Common myeloid progenitor, CD34-positive (primary cell): ENCODE results near the gene HES5.

Experiments used
- CTCF ChIA-PET: fragments of 350-600 bp; sonication (Branson Sonifier 250); formaldehyde crosslinking; loops from one replicate; lab custom pipeline; 2021; ENCODE audit warnings: antibody characterized with exemption; lab: Charles Lee
- POLR2A ChIA-PET: fragments of 350-600 bp; sonication (Branson Sonifier 250); formaldehyde crosslinking; loops from one replicate; lab custom pipeline; 2021; ENCODE audit warnings: antibody characterized with exemption; lab: Charles Lee
- DNase-seq, 3 donors: peaks; one replicate each; pipeline versions ENCODE4 v3.0.0 to v3.0.0-alpha.2; 2013
- H3K27ac ChIP-seq, 2 experiments: 1 replicate in 1 of 2; 2 replicates in 1 of 2; pipeline ENCODE4 v1.7.0; 2013; ENCODE audit warnings: inconsistent platforms in 2 of 2, low read length in 2 of 2, mild to moderate bottlenecking in 2 of 2, low read depth in 1 of 2, moderate library complexity in 1 of 2; ENCODE audit not compliant: severe bottlenecking in 2 of 2, insufficient read depth in 1 of 2, poor library complexity in 1 of 2
- H3K27me3 ChIP-seq, 5 experiments: replicated peaks in 2 of 5; 1 replicate in 3 of 5; 2 replicates in 2 of 5; pipeline versions ENCODE4 v1.6.1 to v1.7.0; 2013; ENCODE audit warnings: low read length in 4 of 5, mild to moderate bottlenecking in 2 of 5, moderate library complexity in 2 of 5, inconsistent platforms in 1 of 5; ENCODE audit not compliant: insufficient read depth in 5 of 5, control insufficient read depth in 4 of 5
- H3K36me3 ChIP-seq, 4 experiments: 1 replicate in 2 of 4; 2 replicates in 2 of 4; pipeline versions ENCODE4 v1.6.1 to v1.7.0; 2013; ENCODE audit warnings: low read length in 3 of 4, control low read depth in 1 of 4, mild to moderate bottlenecking in 1 of 4; ENCODE audit not compliant: control insufficient read depth in 4 of 4, insufficient read depth in 4 of 4
- H3K4me1 ChIP-seq, 4 experiments: 1 replicate in 3 of 4; 2 replicates in 1 of 4; pipeline versions ENCODE4 v1.6.1 to v1.7.1; 2013; ENCODE audit warnings: low read length in 3 of 4, mild to moderate bottlenecking in 3 of 4, control low read depth in 1 of 4, inconsistent platforms in 1 of 4, moderate library complexity in 1 of 4; ENCODE audit not compliant: control insufficient read depth in 4 of 4, insufficient read depth in 4 of 4; ENCODE audit errors: control extremely low read depth in 1 of 4
- H3K4me3 ChIP-seq, 7 experiments: 1 replicate in 4 of 7; 2 replicates in 3 of 7; pipeline versions ENCODE4 v1.5.1 to v1.7.0; 2013; ENCODE audit warnings: mild to moderate bottlenecking in 7 of 7, low read length in 6 of 7, moderate library complexity in 6 of 7, inconsistent platforms in 2 of 7, low read depth in 2 of 7, control low read depth in 1 of 7; ENCODE audit not compliant: insufficient read depth in 4 of 7, control insufficient read depth in 1 of 7; ENCODE audit errors: extremely low read depth in 1 of 7
- H3K9me3 ChIP-seq, 5 experiments: 1 replicate in 4 of 5; 2 replicates in 1 of 5; pipeline versions ENCODE4 v1.6.1 to v1.7.1; 2013; ENCODE audit warnings: low read length in 4 of 5, mild to moderate bottlenecking in 2 of 5, inconsistent platforms in 1 of 5, low read depth in 1 of 5, moderate library complexity in 1 of 5; ENCODE audit not compliant: control insufficient read depth in 4 of 5, insufficient read depth in 2 of 5; ENCODE audit errors: control extremely low read depth in 1 of 5
- WGBS: methylation state at CpG from one replicate; pipeline ENCODE4 v1.1.5; 2013; ENCODE audit not compliant: insufficient coverage; 5-methylcytosine and 5-hydroxymethylcytosine counted together

HES5 gene

DNA sequence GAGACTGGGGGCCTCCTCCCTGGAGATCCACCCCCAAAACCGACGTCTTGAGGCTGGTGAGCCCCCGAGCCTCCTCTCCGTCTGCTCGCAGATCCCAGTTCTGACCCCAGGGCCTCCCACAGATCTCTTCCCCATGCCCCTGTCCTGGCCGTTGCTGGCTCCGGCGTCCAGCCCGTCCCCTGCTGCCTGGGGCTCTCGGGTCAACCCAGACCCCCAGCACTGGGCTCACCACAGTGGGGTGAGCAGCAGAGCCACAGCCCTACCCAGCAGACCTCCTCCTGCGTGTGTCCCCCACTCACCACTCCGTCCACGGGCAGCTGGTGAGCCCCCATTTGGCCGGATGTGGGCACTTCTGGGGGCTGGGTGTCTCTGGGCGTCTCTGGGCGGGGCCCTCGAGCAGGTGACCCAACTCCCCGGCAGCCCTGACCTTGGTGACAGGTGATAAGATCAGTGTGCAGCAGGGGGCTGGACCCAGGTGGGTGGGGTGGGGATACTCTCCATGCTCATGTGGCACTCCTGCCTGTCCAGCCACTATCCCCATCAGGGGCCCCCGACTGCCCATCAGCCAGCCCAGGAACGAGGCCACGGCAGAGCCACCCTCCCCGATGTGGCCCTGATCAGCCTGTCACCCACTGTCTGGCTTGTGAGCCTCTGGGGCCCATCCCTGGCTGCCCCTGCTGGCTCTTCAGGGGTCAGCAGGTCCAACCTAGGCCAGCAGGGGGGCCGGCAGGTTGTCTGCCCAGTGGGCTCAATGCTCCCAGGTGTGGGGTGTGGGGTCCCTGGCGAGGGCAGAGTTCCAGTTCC, 26.8 kb upstream of the HES5 start:
- Histone ChIP-seq H3K27ac (peak overlapping the region; percentile 72 to 89), H3K9me3 (no peaks in the 10 kb centered on the region), H3K27me3 (no peaks in the 10 kb centered on the region), H3K4me1 (peaks cover 0 to 52% (median 44%) of the 10 kb centered on the region in 4 experiments), H3K4me3 (peak overlapping the region; percentile 37 to 89 (median 80)), H3K36me3 (peaks cover 0 to 31% (median 15%) of the 10 kb centered on the region in 4 experiments)
- ChIA-PET POLR2A (interaction anchor here (1.2 to 3.3 kb wide), 4 partner anchors 21 to 256 kb away, joined by 3 to 51 read pairs (median 8); partner anchors contain the start of gene PRXL2B), CTCF (interaction anchor here (1.1 to 2.5 kb wide), 8 partner anchors 10 to 123 kb away, joined by 3 to 30 read pairs (median 4); no protein-coding TSS in a partner anchor)
- WGBS = 10% methylated on average over 19 of the region's 24 CpGs
- peak in 1 of 3 donors; percentile 38 for DNase-seq

DNA sequence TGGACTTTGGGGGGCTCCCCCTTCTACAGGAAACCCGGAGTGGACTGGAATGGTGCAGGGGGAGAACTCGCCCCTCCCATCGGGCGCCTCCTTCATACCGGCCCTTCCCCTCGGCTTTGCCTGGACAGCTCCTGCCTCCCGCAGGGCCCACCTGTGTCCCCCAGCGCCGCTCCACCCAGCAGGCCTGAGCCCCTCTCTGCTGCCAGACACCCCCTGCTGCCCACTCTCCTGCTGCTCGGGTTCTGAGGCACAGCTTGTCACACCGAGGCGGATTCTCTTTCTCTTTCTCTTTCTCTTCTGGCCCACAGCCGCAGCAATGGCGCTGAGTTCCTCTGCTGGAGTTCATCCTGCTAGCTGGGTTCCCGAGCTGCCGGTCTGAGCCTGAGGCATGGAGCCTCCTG, 26.2 kb upstream of the HES5 start, which contains the start of gene TNFRSF14:
Gene TNFRSF14, plus strand, starts transcription at position 95 of the 401 bp plus-strand sequence. Its CDS starts 294 bp downstream, at position 389.
- CTCF ChIA-PET = interaction anchor here (0.5 to 2.5 kb wide), 11 partner anchors 9 to 122 kb away, joined by 3 to 30 read pairs (median 3); partner anchors contain the start of gene PANK4
- WGBS = 0% methylated on average over 13 of the region's 16 CpGs
- peak within 1 kb of the TSS; percentile 72 to 89 for H3K27ac ChIP-seq
- H3K27me3 ChIP-seq = no peaks in the 10 kb centered on the region
- no peaks in the 10 kb centered on the region for H3K9me3 ChIP-seq
- H3K4me3 ChIP-seq = peak within 1 kb of the TSS; percentile 37 to 89 (median 80)
- POLR2A ChIA-PET = interaction anchor here (0.6 to 3.3 kb wide), 8 partner anchors 9 to 255 kb away, joined by 3 to 51 read pairs (median 3); partner anchors contain the start of gene PRXL2B
- H3K4me1 ChIP-seq = peaks cover 0 to 52% (median 44%) of the 10 kb centered on the region in 4 experiments
- DNase-seq = peak; percentile 81 to 95 (median 92)
- peaks cover 0 to 25% (median 15%) of the 10 kb centered on the region in 4 experiments for H3K36me3 ChIP-seq

- Histone ChIP-seq H3K36me3 (peaks cover 0 to 21% (median 13%) of the 10 kb centered on the region in 4 experiments), H3K4me3 (peak overlapping the region; percentile 37 to 89 (median 80)), H3K27ac (peak overlapping the region; percentile 72 to 89), H3K27me3 (no peaks in the 10 kb centered on the region), H3K4me1 (peaks cover 0 to 49% (median 44%) of the 10 kb centered on the region in 4 experiments), H3K9me3 (no peaks in the 10 kb centered on the region)
- DNase-seq = peak; percentile 88 to 97 (median 95)
- ChIA-PET POLR2A (interaction anchor here (0.6 to 3.3 kb wide), 8 partner anchors 8 to 255 kb away, joined by 3 to 51 read pairs (median 3); partner anchors contain the start of gene PRXL2B), CTCF (interaction anchor here (0.5 to 2.5 kb wide), 12 partner anchors 9 to 140 kb away, joined by 3 to 30 read pairs (median 3); partner anchors contain the start of gene PANK4)
- 0% methylated on average over 23 of the region's 26 CpGs for WGBS
Observed at GRCh38 chr1:2555634-2556276, 25.7 kb upstream of the HES5 start.

GRCh38 chr1:2554621-2555387, 24.7 kb upstream of the HES5 start:
- DNase-seq = peak; percentile 74 to 79 (median 77)
- H3K27me3 ChIP-seq = no peaks in the 10 kb centered on the region
- CTCF ChIA-PET = interaction anchor here (1.4 to 2.5 kb wide), 5 partner anchors 10 to 139 kb away, joined by 3 to 30 read pairs (median 8); partner anchors contain the start of gene PANK4
- H3K4me1 ChIP-seq = peaks cover 0 to 53% (median 44%) of the 10 kb centered on the region in 4 experiments
- no peak overlapping the region for H3K27ac ChIP-seq
- 15% methylated on average over 14 of the region's 19 CpGs for WGBS
- POLR2A ChIA-PET = interaction anchor here (2.7 to 3.3 kb wide), 2 partner anchors 23 to 31 kb away, joined by 12 to 51 read pairs; partner anchors contain the start of gene PRXL2B
- peak overlapping the region in 3 of 7 experiments; percentile 30 to 89 (median 80) for H3K4me3 ChIP-seq
- peaks cover 0 to 16% (median 8%) of the 10 kb centered on the region in 4 experiments for H3K36me3 ChIP-seq
- no peaks in the 10 kb centered on the region for H3K9me3 ChIP-seq

GRCh38 chr1:2553871-2554620, 24.0 kb upstream of the HES5 start:
- WGBS = 81% methylated on average over 24 of the region's 30 CpGs
- H3K36me3 ChIP-seq = peaks cover 0 to 10% (median 4%) of the 10 kb centered on the region in 4 experiments

More at GRCh38 chr1:2553871-2554620, 24.0 kb upstream of the HES5 start:
- CTCF ChIA-PET = interaction anchor here (2.5 kb wide), 1 partner anchor 30 kb away, joined by 30 read pairs; no protein-coding TSS in a partner anchor
- no peak for DNase-seq
- H3K4me3 ChIP-seq = no peak overlapping the region
- H3K4me1 ChIP-seq = peaks cover 0 to 60% (median 49%) of the 10 kb centered on the region in 4 experiments
- H3K27me3 ChIP-seq = no peaks in the 10 kb centered on the region
- POLR2A ChIA-PET = interaction anchor here (2.7 to 3.3 kb wide), 2 partner anchors 24 to 31 kb away, joined by 12 to 51 read pairs; partner anchors contain the start of gene PRXL2B
- no peaks in the 10 kb centered on the region for H3K9me3 ChIP-seq
- no peak overlapping the region for H3K27ac ChIP-seq
